OCI-LY3 (cell line): ENCODE data around the gene PLXNB1.
"Not testable (repeated sequence)": the region's sequence is repeated elsewhere in the genome, so short reads cannot be mapped to it uniquely, and the experiment has no call there.

ENCODE experiments used
- EZH2phosphoT487 ChIP-seq: fragments of 200-600 bp; shearing (Covaris generic); IDR thresholded peaks from 2 replicates; pipeline ENCODE4 v1.6.1; 2018; ENCODE audit warnings: antibody characterized with exemption, mixed run types, low read depth
- TF ChIP-seq, protein P1 (sequence below): fragments of 200-600, 300-600 bp; sonication (generic); IDR thresholded peaks from 2 replicates; pipeline ENCODE4 v1.5.1; 2014; ENCODE audit warnings: antibody characterized with exemption, low read length, low read depth

GRCh38 chr3:48474031-48474430 is 44.1 kb upstream of the PLXNB1 start:
- TF ChIP-seq, protein P1, sequence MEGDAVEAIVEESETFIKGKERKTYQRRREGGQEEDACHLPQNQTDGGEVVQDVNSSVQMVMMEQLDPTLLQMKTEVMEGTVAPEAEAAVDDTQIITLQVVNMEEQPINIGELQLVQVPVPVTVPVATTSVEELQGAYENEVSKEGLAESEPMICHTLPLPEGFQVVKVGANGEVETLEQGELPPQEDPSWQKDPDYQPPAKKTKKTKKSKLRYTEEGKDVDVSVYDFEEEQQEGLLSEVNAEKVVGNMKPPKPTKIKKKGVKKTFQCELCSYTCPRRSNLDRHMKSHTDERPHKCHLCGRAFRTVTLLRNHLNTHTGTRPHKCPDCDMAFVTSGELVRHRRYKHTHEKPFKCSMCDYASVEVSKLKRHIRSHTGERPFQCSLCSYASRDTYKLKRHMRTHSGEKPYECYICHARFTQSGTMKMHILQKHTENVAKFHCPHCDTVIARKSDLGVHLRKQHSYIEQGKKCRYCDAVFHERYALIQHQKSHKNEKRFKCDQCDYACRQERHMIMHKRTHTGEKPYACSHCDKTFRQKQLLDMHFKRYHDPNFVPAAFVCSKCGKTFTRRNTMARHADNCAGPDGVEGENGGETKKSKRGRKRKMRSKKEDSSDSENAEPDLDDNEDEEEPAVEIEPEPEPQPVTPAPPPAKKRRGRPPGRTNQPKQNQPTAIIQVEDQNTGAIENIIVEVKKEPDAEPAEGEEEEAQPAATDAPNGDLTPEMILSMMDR, result not testable (repeated sequence)
- not testable (repeated sequence) for TF ChIP-seq EZH2phosphoT487
